Endodermal cell (in vitro differentiated cells): Measurements from ENCODE around the gene C2orf68. TPM values are rescaled to one million over a fixed set of nuclear protein-coding genes. Genes with fewer than 3 reads are reported as not detected.

ENCODE experiments used
- DNase-seq: peaks from one replicate; pipeline ENCODE4 v3.0.0-alpha.2; 2017
- H3K27ac ChIP-seq: 2 replicates; pipeline ENCODE4 v1.5.1; 2013; ENCODE audit warnings: mild to moderate bottlenecking, low read depth, low read length, moderate library complexity
- H3K27me3 ChIP-seq: 2 replicates; pipeline ENCODE4 v1.6.1; 2013; ENCODE audit warnings: mild to moderate bottlenecking, low read length, moderate library complexity; ENCODE audit not compliant: insufficient read depth, control insufficient read depth, poor library complexity, severe bottlenecking
- H3K36me3 ChIP-seq: 2 replicates; pipeline ENCODE4 v1.7.0; 2013; ENCODE audit warnings: mild to moderate bottlenecking, low read length, moderate library complexity; ENCODE audit not compliant: control insufficient read depth, insufficient read depth
- H3K4me1 ChIP-seq: one replicate; pipeline ENCODE4 v1.7.0; 2013; ENCODE audit warnings: low read length; ENCODE audit not compliant: control insufficient read depth, insufficient read depth
- H3K4me3 ChIP-seq: 2 replicates; pipeline ENCODE4 v1.5.1; 2013; ENCODE audit warnings: mild to moderate bottlenecking, low read length, moderate library complexity
- H3K9ac ChIP-seq: 2 replicates; pipeline ENCODE4 v1.6.1; 2013; ENCODE audit warnings: mild to moderate bottlenecking, low read length, moderate library complexity; ENCODE audit not compliant: poor library complexity, severe bottlenecking; ENCODE audit errors: extremely low read depth
- H3K9me3 ChIP-seq: 2 replicates; pipeline ENCODE4 v1.6.1; 2013; ENCODE audit warnings: mild to moderate bottlenecking, low read length, moderate library complexity; ENCODE audit not compliant: control insufficient read depth
- H3K27ac Mint-ChIP-seq: 2 replicates; pipeline ENCODE4 v1.8.0; 2020; ENCODE audit warnings: mixed read lengths
- H3K27me3 Mint-ChIP-seq: 2 replicates; pipeline ENCODE4 v1.8.0; 2021; ENCODE audit warnings: mild to moderate bottlenecking, mixed read lengths; ENCODE audit not compliant: insufficient read depth
- H3K36me3 Mint-ChIP-seq: 2 replicates; pipeline ENCODE4 v1.8.0; 2020; ENCODE audit warnings: low read depth, mixed read lengths
- H3K4me1 Mint-ChIP-seq: 2 replicates; pipeline ENCODE4 v1.8.0; 2020; ENCODE audit warnings: mixed read lengths
- H3K4me3 Mint-ChIP-seq: 2 replicates; pipeline ENCODE4 v1.8.0; 2020; ENCODE audit warnings: mild to moderate bottlenecking, moderate library complexity, mixed read lengths
- H3K9me3 Mint-ChIP-seq: 2 replicates; pipeline ENCODE4 v1.8.0; 2020; ENCODE audit warnings: mild to moderate bottlenecking, mixed read lengths
- WGBS, 2 experiments: methylation state at CpG; one replicate each; pipeline versions ENCODE4 v1.1.5 to v1.1.7; 2013; ENCODE audit warnings: missing lambda C conversion rate in 2 of 2, mixed read lengths in 1 of 2; ENCODE audit not compliant: insufficient coverage in 1 of 2, insufficient read length in 1 of 2; 5-methylcytosine and 5-hydroxymethylcytosine counted together
- total RNA-seq, 2 donors: library from RNA; stranded (reverse); fragmentation: NEBNext Ultra II Directional in 1 of 2; extraction: Animal tissue kit (Norgen Biotek cat#: 25700) in 1 of 2; gene quantifications; 2 replicates in 1 of 2; 3 replicates in 1 of 2; pipeline ENCODE4 v1.2.1, GENCODE V29; 2021
- TF ChIP-seq, protein P1 (sequence below): fragments of 200-600 bp; sonication (generic); conservative IDR thresholded peaks from 2 replicates; pipeline ENCODE4 v1.5.0; 2021; ENCODE audit warnings: antibody characterized with exemption, mild to moderate bottlenecking

Gene C2orf68
- total RNA-seq, 2 donors from 2014 or later, result 63.2 to 66.5 TPM

DNA sequence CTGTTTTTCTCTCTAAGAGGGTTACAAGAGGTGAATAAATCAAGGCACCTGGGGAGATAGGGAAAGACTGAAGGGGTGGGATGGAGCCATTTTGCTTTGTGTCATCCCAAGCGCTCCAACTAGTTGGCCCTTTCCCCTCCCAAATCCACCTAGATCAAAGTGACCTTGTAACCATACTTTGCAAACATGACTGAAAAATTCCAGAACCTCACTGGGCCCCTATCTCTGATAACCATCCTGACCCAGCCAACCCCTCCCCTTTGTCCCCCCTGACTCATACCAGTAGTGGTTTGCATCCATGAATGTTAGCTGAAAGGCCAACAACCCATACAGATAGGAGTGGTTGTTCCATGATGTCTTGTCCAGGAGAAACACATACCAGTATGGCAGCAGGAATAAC, 53.7 kb downstream of the C2orf68 start:
- no peaks in the 10 kb centered on the region for H3K27me3 ChIP-seq
- Mint-ChIP-seq H3K4me1 (peaks cover 11% of the 10 kb centered on the region), H3K9me3 (no peaks in the 10 kb centered on the region), H3K27me3 (no peaks in the 10 kb centered on the region), H3K27ac (no peak overlapping the region), H3K4me3 (no peak overlapping the region), H3K36me3 (peaks cover 52% of the 10 kb centered on the region)
- no peak overlapping the region for H3K9ac ChIP-seq
- DNase-seq, result no peak
- peaks cover 51% of the 10 kb centered on the region for H3K36me3 ChIP-seq
- no peak overlapping the region for H3K27ac ChIP-seq
- no peak overlapping the region for H3K4me3 ChIP-seq
- TF ChIP-seq, protein P1, sequence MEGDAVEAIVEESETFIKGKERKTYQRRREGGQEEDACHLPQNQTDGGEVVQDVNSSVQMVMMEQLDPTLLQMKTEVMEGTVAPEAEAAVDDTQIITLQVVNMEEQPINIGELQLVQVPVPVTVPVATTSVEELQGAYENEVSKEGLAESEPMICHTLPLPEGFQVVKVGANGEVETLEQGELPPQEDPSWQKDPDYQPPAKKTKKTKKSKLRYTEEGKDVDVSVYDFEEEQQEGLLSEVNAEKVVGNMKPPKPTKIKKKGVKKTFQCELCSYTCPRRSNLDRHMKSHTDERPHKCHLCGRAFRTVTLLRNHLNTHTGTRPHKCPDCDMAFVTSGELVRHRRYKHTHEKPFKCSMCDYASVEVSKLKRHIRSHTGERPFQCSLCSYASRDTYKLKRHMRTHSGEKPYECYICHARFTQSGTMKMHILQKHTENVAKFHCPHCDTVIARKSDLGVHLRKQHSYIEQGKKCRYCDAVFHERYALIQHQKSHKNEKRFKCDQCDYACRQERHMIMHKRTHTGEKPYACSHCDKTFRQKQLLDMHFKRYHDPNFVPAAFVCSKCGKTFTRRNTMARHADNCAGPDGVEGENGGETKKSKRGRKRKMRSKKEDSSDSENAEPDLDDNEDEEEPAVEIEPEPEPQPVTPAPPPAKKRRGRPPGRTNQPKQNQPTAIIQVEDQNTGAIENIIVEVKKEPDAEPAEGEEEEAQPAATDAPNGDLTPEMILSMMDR, result no peak
- no peaks in the 10 kb centered on the region for H3K4me1 ChIP-seq
- H3K9me3 ChIP-seq, result no peaks in the 10 kb centered on the region
- WGBS, 2 experiments, result 100% methylated on average over 1 of the region's 1 CpG

DNA sequence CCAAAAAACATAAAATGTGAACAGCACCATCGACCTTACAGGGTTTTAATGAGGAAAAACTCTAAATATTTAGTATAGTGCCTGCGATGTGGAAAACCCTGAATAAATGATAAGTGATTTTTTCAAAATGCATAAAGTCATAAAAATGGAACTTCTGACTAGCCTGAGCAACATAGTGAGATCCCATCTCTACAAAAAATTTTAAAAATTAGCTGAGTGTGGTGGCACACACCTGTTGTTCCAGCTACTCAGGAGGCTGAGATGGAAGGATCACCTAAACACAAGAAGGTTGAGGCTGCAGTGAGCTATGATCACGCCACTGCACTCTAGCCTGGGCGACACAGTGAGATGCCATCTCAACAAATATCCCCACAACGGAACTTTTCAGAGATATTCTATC, 54.7 kb downstream of the C2orf68 start:
- Mint-ChIP-seq H3K27ac (no peak overlapping the region), H3K9me3 (no peaks in the 10 kb centered on the region), H3K4me1 (peaks cover 11% of the 10 kb centered on the region), H3K27me3 (no peaks in the 10 kb centered on the region), H3K4me3 (no peak overlapping the region), H3K36me3 (peaks cover 61% of the 10 kb centered on the region)
- Histone ChIP-seq H3K27ac (no peak overlapping the region), H3K4me3 (no peak overlapping the region), H3K27me3 (no peaks in the 10 kb centered on the region), H3K9ac (no peak overlapping the region), H3K36me3 (peaks cover 61% of the 10 kb centered on the region), H3K4me1 (no peaks in the 10 kb centered on the region), H3K9me3 (no peaks in the 10 kb centered on the region)
- TF ChIP-seq, protein P1, result no peak
- DNase-seq, result no peak
- WGBS, 2 experiments, result 75 to 94% methylated on average over 3 to 5 of the region's 5 CpGs

Other genes starting within 250 kb of the C2orf68 start
- 100 to 1,000 TPM; 104 to 119 TPM for gene CAPG, start 201.7 kb downstream of the C2orf68 start, total RNA-seq
- 1 to 10 TPM in 1 of 2 donors, under 1 TPM in 1; 0.68 to 1.1 TPM for gene SH2D6, start 193.4 kb downstream of the C2orf68 start, total RNA-seq
- gene MAT2A, start 72.9 kb downstream of the C2orf68 start, total RNA-seq, result 100 to 1,000 TPM; 171 to 267 TPM
- gene GGCX, start 50.6 kb downstream of the C2orf68 start, total RNA-seq, result 10 to 100 TPM; 74.5 to 89.5 TPM
- 100 to 1,000 TPM in 1 of 2 donors, 10 to 100 TPM in 1; 80.4 to 146 TPM for gene VAMP8, start 34.5 kb downstream of the C2orf68 start, total RNA-seq
- 10 to 100 TPM in 1 of 2 donors, 1 to 10 TPM in 1; 6.3 to 13.9 TPM for gene VAMP5, start 27.6 kb downstream of the C2orf68 start, total RNA-seq
- 100 to 1,000 TPM; 113 to 118 TPM for gene RNF181, start 16.3 kb downstream of the C2orf68 start, total RNA-seq
- 10 to 100 TPM; 23.8 to 32.2 TPM for gene TMEM150A, start 9.4 kb downstream of the C2orf68 start, total RNA-seq
- 100 to 1,000 TPM in 1 of 2 donors, 10 to 100 TPM in 1; 75.7 to 102 TPM for gene USP39, start 4.1 kb upstream of the C2orf68 start, total RNA-seq
- not detected for gene SFTPB, start 56.1 kb upstream of the C2orf68 start, total RNA-seq
- gene GNLY, start 82.3 kb upstream of the C2orf68 start, total RNA-seq, result not detected
- 1 to 10 TPM; 1.3 to 1.6 TPM for gene ATOH8, start 141.9 kb upstream of the C2orf68 start, total RNA-seq